Mesenchymal stem cell (in vitro differentiated cells and primary cell): Measurements from ENCODE around the gene KRTAP1-3.

Source experiments
- DNase-seq: peaks from one replicate; pipeline ENCODE4 v3.0.0-alpha.2; 2013
- H2AFZ ChIP-seq: one replicate; pipeline ENCODE4 v1.6.1; 2013; ENCODE audit warnings: low read depth, mild to moderate bottlenecking, control low read depth, inconsistent platforms, low read length, moderate library complexity
- H2AK5ac ChIP-seq: 2 replicates; pipeline ENCODE4 v1.6.1; 2013; ENCODE audit warnings: low read length, moderate library complexity, mild to moderate bottlenecking, inconsistent platforms; ENCODE audit not compliant: severe bottlenecking
- H2BK120ac ChIP-seq: one replicate; pipeline ENCODE4 v1.6.1; 2013; ENCODE audit warnings: low read depth, mild to moderate bottlenecking, inconsistent platforms, low read length, moderate library complexity
- H2BK12ac ChIP-seq, 2 experiments: one replicate each; pipeline ENCODE4 v1.6.1; 2013; ENCODE audit warnings: inconsistent platforms in 2 of 2, low read length in 2 of 2, mild to moderate bottlenecking in 2 of 2, moderate library complexity in 2 of 2, control low read depth in 1 of 2
- H2BK15ac ChIP-seq: one replicate; pipeline ENCODE4 v1.6.1; 2013; ENCODE audit warnings: mild to moderate bottlenecking, low read depth, inconsistent platforms; ENCODE audit not compliant: poor library complexity, severe bottlenecking
- H2BK5ac ChIP-seq: 2 replicates; pipeline ENCODE4 v1.6.1; 2013; ENCODE audit warnings: low read depth, mild to moderate bottlenecking, low read length, control low read depth, inconsistent platforms; ENCODE audit not compliant: poor library complexity, severe bottlenecking
- H3K14ac ChIP-seq, 2 experiments: one replicate each; pipeline ENCODE4 v1.6.1; 2013; ENCODE audit warnings: inconsistent platforms in 2 of 2, low read length in 2 of 2, control low read depth in 1 of 2, mild to moderate bottlenecking in 1 of 2, moderate library complexity in 1 of 2
- H3K18ac ChIP-seq, 2 experiments: one replicate each; pipeline ENCODE4 v1.6.1; 2013; ENCODE audit warnings: inconsistent platforms in 2 of 2, low read length in 2 of 2, control low read depth in 1 of 2, low read depth in 1 of 2, mild to moderate bottlenecking in 1 of 2
- H3K23ac ChIP-seq, 2 experiments: one replicate each; pipeline ENCODE4 v1.6.1; 2013; ENCODE audit warnings: inconsistent platforms in 2 of 2, low read length in 2 of 2, mild to moderate bottlenecking in 2 of 2, moderate library complexity in 2 of 2, control low read depth in 1 of 2
- H3K27ac ChIP-seq: 2 replicates; pipeline ENCODE4 v1.5.1; 2013; ENCODE audit warnings: mild to moderate bottlenecking, moderate library complexity, low read length, control low read depth, inconsistent platforms; ENCODE audit not compliant: poor library complexity, severe bottlenecking
- H3K27me3 ChIP-seq, 2 experiments: 2 replicates each; pipeline versions ENCODE4 v1.6.1 to v1.7.0; 2013; ENCODE audit warnings: low read length in 2 of 2, mild to moderate bottlenecking in 2 of 2, moderate library complexity in 2 of 2, control low read depth in 1 of 2, inconsistent platforms in 1 of 2; ENCODE audit not compliant: control insufficient read depth in 1 of 2, insufficient read depth in 1 of 2
- H3K36me3 ChIP-seq, 2 experiments: 2 replicates each; pipeline versions ENCODE4 v1.6.1 to v1.7.0; 2013; ENCODE audit warnings: low read length in 2 of 2, control low read depth in 1 of 2, inconsistent platforms in 1 of 2, low read depth in 1 of 2, mild to moderate bottlenecking in 1 of 2; ENCODE audit not compliant: insufficient read depth in 2 of 2, control insufficient read depth in 1 of 2
- H3K4ac ChIP-seq, 2 experiments: one replicate each; pipeline ENCODE4 v1.6.1; 2013; ENCODE audit warnings: inconsistent platforms in 2 of 2, low read length in 2 of 2, mild to moderate bottlenecking in 2 of 2, moderate library complexity in 2 of 2, control low read depth in 1 of 2, low read depth in 1 of 2
- H3K4me1 ChIP-seq: 2 replicates; pipeline ENCODE4 v1.6.1; 2013; ENCODE audit warnings: low read depth, low read length, control low read depth; ENCODE audit not compliant: control insufficient read depth, insufficient read depth
- H3K4me2 ChIP-seq: 2 replicates; pipeline ENCODE4 v1.6.1; 2013; ENCODE audit warnings: low read length, mild to moderate bottlenecking, inconsistent platforms; ENCODE audit not compliant: poor library complexity, severe bottlenecking
- H3K4me3 ChIP-seq, 2 experiments: 2 replicates each; pipeline versions ENCODE4 v1.5.1 to v1.7.0; 2013; ENCODE audit warnings: low read length in 2 of 2, mild to moderate bottlenecking in 2 of 2, control low read depth in 1 of 2, low read depth in 1 of 2; ENCODE audit not compliant: insufficient read depth in 1 of 2
- H3K79me1 ChIP-seq: replicated peaks from 2 replicates; pipeline ENCODE4 v1.6.1; 2013; ENCODE audit warnings: mild to moderate bottlenecking, control low read depth, low read length, inconsistent platforms; ENCODE audit not compliant: poor library complexity, severe bottlenecking
- H3K9ac ChIP-seq: 2 replicates; pipeline ENCODE4 v1.7.0; 2013; ENCODE audit warnings: mild to moderate bottlenecking, low read length, moderate library complexity
- H3K9me3 ChIP-seq: 2 replicates; pipeline ENCODE4 v1.7.0; 2013; ENCODE audit warnings: mild to moderate bottlenecking, low read length; ENCODE audit not compliant: control insufficient read depth
- H4K8ac ChIP-seq: one replicate; pipeline ENCODE4 v1.6.1; 2013; ENCODE audit warnings: inconsistent platforms, mild to moderate bottlenecking, low read length, moderate library complexity
- H4K91ac ChIP-seq: one replicate; pipeline ENCODE4 v1.6.1; 2013; ENCODE audit warnings: mild to moderate bottlenecking, low read length, inconsistent platforms
- WGBS: methylation state at CpG from one replicate; pipeline ENCODE4 v1.1.7; 2013; ENCODE audit warnings: mixed read lengths; 5-methylcytosine and 5-hydroxymethylcytosine counted together

The KRTAP1-3 gene

GRCh38 chr17:41054025-41054424 is 19.4 kb upstream of the KRTAP1-3 start:
- no peak for DNase-seq
- WGBS = 93% methylated on average over 4 of the region's 4 CpGs

GRCh38 chr17:41052566-41052965 is 17.9 kb upstream of the KRTAP1-3 start:
- Histone ChIP-seq H3K4me3 (no peak overlapping the region), H3K4me2 (no peak overlapping the region), H2BK12ac (no peak overlapping the region), H3K79me1 (no peaks in the 10 kb centered on the region), H3K27ac (no peak overlapping the region), H2BK15ac (no peak overlapping the region), H2AK5ac (no peak overlapping the region), H3K36me3 (no peaks in the 10 kb centered on the region), H3K4ac (no peak overlapping the region), H2BK5ac (no peak overlapping the region), H3K9me3 (no peaks in the 10 kb centered on the region), H4K91ac (no peak overlapping the region), H3K23ac (no peak overlapping the region), H3K14ac (no peak overlapping the region), H2AFZ (no peak overlapping the region), H3K27me3 (no peaks in the 10 kb centered on the region), H3K9ac (no peak overlapping the region), H3K4me1 (peaks cover 5% of the 10 kb centered on the region), H3K18ac (no peak overlapping the region), H4K8ac (no peak overlapping the region), H2BK120ac (no peak overlapping the region)
- no peak for DNase-seq

More at GRCh38 chr17:41054025-41054424, 19.4 kb upstream of the KRTAP1-3 start:
- Histone ChIP-seq H3K23ac (no peak overlapping the region), H3K4ac (no peak overlapping the region), H3K9ac (no peak overlapping the region), H3K14ac (no peak overlapping the region), H3K36me3 (no peaks in the 10 kb centered on the region), H2BK120ac (no peak overlapping the region), H2BK12ac (no peak overlapping the region), H3K27ac (no peak overlapping the region), H2AFZ (no peak overlapping the region), H3K4me2 (no peak overlapping the region), H3K4me1 (peaks cover 2% of the 10 kb centered on the region), H2AK5ac (no peak overlapping the region), H4K91ac (no peak overlapping the region), H3K27me3 (no peaks in the 10 kb centered on the region), H3K79me1 (no peaks in the 10 kb centered on the region), H2BK15ac (no peak overlapping the region), H3K18ac (no peak overlapping the region), H3K4me3 (no peak overlapping the region), H4K8ac (no peak overlapping the region), H2BK5ac (no peak overlapping the region), H3K9me3 (no peaks in the 10 kb centered on the region)

GRCh38 chr17:41049110-41049509 is 14.4 kb upstream of the KRTAP1-3 start:
- no peak overlapping the region for H3K4ac ChIP-seq
- H3K4me2 ChIP-seq = peak overlapping the region; percentile 3
- no peak overlapping the region for H3K18ac ChIP-seq
- H3K79me1 ChIP-seq = no peaks in the 10 kb centered on the region
- no peak overlapping the region for H2AFZ ChIP-seq
- no peak overlapping the region for H2BK120ac ChIP-seq
- H3K9me3 ChIP-seq = no peaks in the 10 kb centered on the region
- DNase-seq = peak; percentile 78
- no peak overlapping the region for H3K23ac ChIP-seq
- no peak overlapping the region for H4K8ac ChIP-seq
- peak overlapping the region; percentile 7 for H3K9ac ChIP-seq
- H2BK5ac ChIP-seq = no peak overlapping the region
- no peak overlapping the region for H2AK5ac ChIP-seq
- H3K14ac ChIP-seq = no peak overlapping the region
- no peak overlapping the region for H3K4me3 ChIP-seq
- H2BK12ac ChIP-seq = no peak overlapping the region
- H3K27ac ChIP-seq = peak overlapping the region; percentile 57
- no peaks in the 10 kb centered on the region for H3K27me3 ChIP-seq
- H3K36me3 ChIP-seq = no peaks in the 10 kb centered on the region
- no peak overlapping the region for H4K91ac ChIP-seq
- no peak overlapping the region for H2BK15ac ChIP-seq
- 20% methylated on average over 2 of the region's 2 CpGs for WGBS
- H3K4me1 ChIP-seq = peaks cover 8% of the 10 kb centered on the region

GRCh38 chr17:41048441-41048840 is 13.8 kb upstream of the KRTAP1-3 start:
- H2BK5ac ChIP-seq = no peak overlapping the region

More at GRCh38 chr17:41048441-41048840, 13.8 kb upstream of the KRTAP1-3 start:
- no peaks in the 10 kb centered on the region for H3K9me3 ChIP-seq
- no peak overlapping the region for H3K14ac ChIP-seq
- no peaks in the 10 kb centered on the region for H3K79me1 ChIP-seq
- no peak overlapping the region for H3K4ac ChIP-seq
- H2BK12ac ChIP-seq = no peak overlapping the region
- no peak overlapping the region for H2AFZ ChIP-seq
- no peak overlapping the region for H3K18ac ChIP-seq
- peak overlapping the region; percentile 50 for H2AK5ac ChIP-seq
- H4K91ac ChIP-seq = no peak overlapping the region
- H2BK15ac ChIP-seq = no peak overlapping the region
- H3K36me3 ChIP-seq = no peaks in the 10 kb centered on the region
- 54% methylated on average over 6 of the region's 7 CpGs for WGBS
- peak overlapping the region; percentile 7 for H3K9ac ChIP-seq
- H2BK120ac ChIP-seq = no peak overlapping the region
- H3K4me1 ChIP-seq = peaks cover 8% of the 10 kb centered on the region
- no peak overlapping the region for H3K4me2 ChIP-seq
- peak overlapping the region; percentile 57 for H3K27ac ChIP-seq
- no peak overlapping the region for H3K4me3 ChIP-seq
- H4K8ac ChIP-seq = no peak overlapping the region
- H3K27me3 ChIP-seq = no peaks in the 10 kb centered on the region
- no peak overlapping the region for H3K23ac ChIP-seq
- DNase-seq = peak; percentile 31
